IPS-NIHi7 (cell line): ENCODE measurements around the gene FCN3.
A peak's percentile ranks its signal among the peaks of the same experiment; 100 is the strongest.
"Not testable (repeated sequence)": the region's sequence is repeated elsewhere in the genome, so short reads cannot be mapped to it uniquely, and the experiment has no call there.

ENCODE experiments used
- DNase-seq: peaks from one replicate; pipeline ENCODE4 v3.0.0; 2012; ENCODE audit warnings: mixed read lengths; ENCODE audit errors: extremely low spot score

The FCN3 gene

GRCh38 chr1:27374362-27375086, at the start of gene FCN3:
FCN3 (minus strand) TSS chr1:27374824; CDS start chr1:27374818, 6 bp downstream.
- no peak for DNase-seq

GRCh38 chr1:27423709-27424108, 49.1 kb upstream of the FCN3 start:
- DNase-seq, result no peak

- peak; percentile 51 for DNase-seq
Measured at GRCh38 chr1:27418326-27419185, 43.9 kb upstream of the FCN3 start.

GRCh38 chr1:27417713-27418112, 43.1 kb upstream of the FCN3 start:
- DNase-seq, result no peak

- peak; percentile 64 for DNase-seq
Measured at GRCh38 chr1:27416387-27417111, 41.9 kb upstream of the FCN3 start.

- DNase-seq, result no peak
Measured at GRCh38 chr1:27414091-27414490, 39.5 kb upstream of the FCN3 start.

GRCh38 chr1:27413004-27413403, 38.4 kb upstream of the FCN3 start:
- no peak for DNase-seq

GRCh38 chr1:27412502-27412901, 37.9 kb upstream of the FCN3 start:
- DNase-seq, result no peak

GRCh38 chr1:27410709-27411108, 36.1 kb upstream of the FCN3 start:
- no peak for DNase-seq

- no peak for DNase-seq
Measured at GRCh38 chr1:27409669-27410068, 35.0 kb upstream of the FCN3 start.

- DNase-seq, result no peak
Measured at GRCh38 chr1:27408151-27408550, 33.5 kb upstream of the FCN3 start.

GRCh38 chr1:27406791-27407190, 32.2 kb upstream of the FCN3 start:
- DNase-seq, result not testable (repeated sequence)

- DNase-seq, result no peak
Measured at GRCh38 chr1:27406362-27406680, 31.7 kb upstream of the FCN3 start.

GRCh38 chr1:27405598-27406361, 31.2 kb upstream of the FCN3 start:
- not testable (repeated sequence) for DNase-seq

GRCh38 chr1:27405074-27405473, 30.4 kb upstream of the FCN3 start:
- peak; percentile 58 for DNase-seq

GRCh38 chr1:27403931-27404330, 29.3 kb upstream of the FCN3 start:
- no peak for DNase-seq

GRCh38 chr1:27403065-27403726, 28.6 kb upstream of the FCN3 start:
- peak; percentile 60 for DNase-seq

GRCh38 chr1:27402349-27402754, 27.7 kb upstream of the FCN3 start:
- peak; percentile 57 for DNase-seq

GRCh38 chr1:27400963-27401341, 26.3 kb upstream of the FCN3 start:
- DNase-seq, result no peak

GRCh38 chr1:27400082-27400962, 25.7 kb upstream of the FCN3 start:
- DNase-seq, result no peak
